Stimulated activated CD8-positive, alpha-beta memory T cell treated with anti-CD3 and anti-CD28 coated beads, Interleukin-15, amount 100 ng/mL, for 24 hours (primary cell): ENCODE measurements around the gene SLC46A1.

Experiments used
- DNase-seq: peaks from one replicate; pipeline ENCODE4 v3.0.0-alpha.2; 2020; ENCODE audit warnings: low read depth

The SLC46A1 gene

DNA sequence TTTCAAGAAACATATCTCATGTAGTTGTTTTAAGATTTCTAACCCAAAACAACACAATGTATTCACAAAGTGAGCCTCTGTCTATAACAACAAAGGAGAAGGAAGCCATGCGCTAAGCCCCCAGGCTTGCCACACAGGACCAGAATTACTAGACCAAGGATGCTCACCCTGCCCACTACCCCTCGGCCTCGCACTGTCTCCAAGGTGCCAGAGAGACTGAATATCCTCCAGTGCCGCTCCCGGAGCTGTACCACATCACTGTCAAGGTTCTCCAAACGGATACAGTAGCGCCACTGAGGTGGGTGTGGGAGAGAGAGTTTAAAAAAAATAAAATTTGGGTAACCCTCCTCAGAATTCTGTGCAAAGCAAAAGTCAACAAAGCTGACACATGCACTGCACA is 55.7 kb downstream of the SLC46A1 start:
- no peak for DNase-seq

DNA sequence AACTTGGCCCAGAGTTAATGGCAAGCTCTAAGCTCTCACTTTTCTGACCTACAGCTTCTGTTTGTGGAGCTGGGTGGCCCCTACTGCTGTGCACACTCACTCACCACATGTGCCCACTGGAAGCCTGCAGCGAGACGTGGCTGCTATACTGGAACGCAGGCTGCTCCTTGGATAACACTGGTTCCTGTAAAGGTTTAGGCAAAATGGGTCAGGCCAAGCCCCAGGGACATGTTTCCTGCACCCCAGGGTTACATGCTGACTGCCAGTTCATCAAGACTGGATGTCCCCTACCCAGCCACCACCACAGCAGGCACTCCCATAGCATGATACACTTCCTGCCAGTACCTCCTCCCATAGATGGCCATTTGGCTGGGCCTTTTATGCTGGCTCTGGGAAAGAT is 57.0 kb downstream of the SLC46A1 start:
- no peak for DNase-seq

DNA sequence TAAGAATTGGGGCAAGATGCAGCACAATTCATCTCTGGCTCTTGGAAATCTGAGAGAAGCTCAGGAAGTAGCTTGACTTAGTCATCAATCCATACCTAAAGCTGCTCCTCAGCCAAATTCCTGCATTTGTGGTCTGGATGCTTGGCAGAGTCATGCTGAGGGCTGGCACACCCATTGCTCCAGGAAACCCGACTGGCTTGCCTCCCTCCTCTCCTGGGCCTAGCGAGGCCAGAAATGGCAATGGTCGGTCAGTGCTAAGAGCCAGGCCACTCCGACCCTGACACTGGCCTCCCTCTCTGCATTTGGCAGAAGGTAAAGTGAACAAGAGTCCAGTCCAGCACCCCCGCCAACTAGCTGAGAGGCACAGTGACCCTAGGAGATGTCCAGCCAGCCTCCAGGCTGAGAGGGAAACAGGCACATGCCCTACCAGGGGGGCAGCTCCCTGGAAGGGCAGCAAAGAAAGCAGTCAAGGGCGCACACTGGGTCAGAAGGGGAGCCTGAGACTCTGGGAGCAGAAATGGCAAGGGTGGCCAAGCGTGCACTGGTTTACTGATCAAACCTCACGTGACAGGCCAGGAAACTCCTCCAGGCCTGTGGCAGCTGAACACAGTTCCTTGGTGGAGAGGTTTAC is 58.6 kb downstream of the SLC46A1 start:
- no peak for DNase-seq

DNA sequence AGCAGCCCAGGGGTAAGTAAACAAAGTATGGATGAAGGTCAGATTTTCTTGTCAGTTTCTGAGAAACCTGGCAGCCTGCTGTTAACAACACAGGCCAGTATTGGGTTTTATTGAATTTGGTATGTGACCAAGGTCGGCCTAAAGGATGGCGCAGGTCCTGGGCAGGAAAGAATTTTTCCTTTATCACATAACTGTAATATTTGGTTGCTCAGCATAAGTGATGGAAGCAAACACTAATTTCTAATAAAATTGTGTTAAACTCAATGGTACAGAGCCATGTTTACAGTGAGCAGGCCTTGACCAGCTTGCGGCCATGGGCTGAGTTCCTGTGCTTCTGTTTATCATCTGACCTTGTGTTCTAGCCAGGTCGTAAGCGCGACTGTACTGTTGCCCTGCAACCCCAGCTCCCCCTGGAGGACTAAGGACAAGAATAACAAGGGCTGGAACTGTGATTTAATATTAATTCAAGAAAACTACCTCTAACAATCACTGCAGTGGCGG is 59.2 kb downstream of the SLC46A1 start:
- no peak for DNase-seq

DNA sequence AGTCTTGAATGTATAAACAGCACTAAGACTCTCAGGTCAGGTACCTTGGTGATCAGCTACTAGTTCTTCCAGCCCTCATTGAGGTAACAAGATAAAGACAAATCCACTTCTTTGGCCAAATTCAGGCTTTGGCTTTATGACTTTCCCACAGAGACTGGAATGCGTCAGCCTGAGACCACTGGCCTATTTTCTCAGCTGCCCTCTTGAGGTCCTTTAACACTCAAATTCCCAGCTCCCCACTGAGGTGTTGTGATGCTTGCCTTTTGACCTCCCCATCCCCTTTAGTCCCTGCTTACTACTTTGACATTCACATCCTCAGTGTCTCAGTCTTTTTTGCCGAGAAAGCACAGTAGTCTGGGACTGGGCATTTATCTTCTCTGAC is 59.8 kb downstream of the SLC46A1 start:
- DNase-seq, result no peak

DNA sequence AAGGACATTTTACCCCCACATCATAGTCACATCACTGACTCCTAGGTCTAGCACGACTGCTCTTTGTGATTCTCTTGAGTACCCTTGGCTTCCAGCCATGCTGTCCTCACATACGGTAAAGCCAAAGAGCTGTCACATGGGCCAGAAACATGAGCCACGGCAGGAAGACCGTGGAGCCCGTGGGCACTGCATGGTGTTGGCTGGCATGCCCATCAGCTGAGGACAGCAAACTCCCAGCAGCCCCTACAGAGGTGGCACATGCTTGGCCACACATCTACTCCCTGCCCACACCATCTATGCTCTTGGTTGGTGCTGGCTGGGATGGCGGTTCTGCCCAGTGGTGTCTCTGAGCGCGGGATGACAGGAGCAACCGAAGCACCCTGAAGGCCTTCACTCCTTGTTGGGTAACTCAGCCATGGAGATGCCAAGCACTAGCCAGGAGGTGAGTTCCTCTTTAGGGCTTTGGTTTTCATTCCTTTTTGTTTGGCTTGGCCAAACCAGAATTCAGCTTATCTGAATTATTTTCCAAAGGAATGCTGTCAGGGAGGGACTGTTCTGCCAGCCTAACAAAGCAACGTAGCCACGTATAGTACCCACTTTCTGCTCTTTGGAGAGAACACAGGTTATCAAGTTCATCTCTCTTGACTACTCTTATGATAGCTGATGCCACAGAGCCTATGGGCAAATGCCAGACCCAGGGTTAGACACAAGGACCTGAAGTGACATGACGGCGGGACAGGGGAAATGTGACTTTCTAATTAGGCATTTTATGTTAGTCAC is 60.4 kb downstream of the SLC46A1 start:
- no peak for DNase-seq
